OCI-LY1 (cell line): Measurements from ENCODE around the gene TRPM3.
A peak's percentile ranks its signal among the peaks of the same experiment; 100 is the strongest.

Experiments
- EZH2 ChIP-seq: fragments of 200-600 bp; sonication (generic), shearing (Covaris generic); IDR thresholded peaks from 2 replicates; pipeline ENCODE4 v1.8.0; 2017; ENCODE audit warnings: borderline replicate concordance, mixed run types, mild to moderate bottlenecking, antibody characterized with exemption, low read length, moderate library complexity, mixed read lengths
- TF ChIP-seq, protein P1 (sequence below): fragments of 200-600 bp; sonication (generic), shearing (Covaris generic); IDR thresholded peaks from 2 replicates; pipeline ENCODE4 v1.5.1; 2017; ENCODE audit warnings: mild to moderate bottlenecking, antibody characterized with exemption, low read length, moderate library complexity, mixed read lengths

DNA sequence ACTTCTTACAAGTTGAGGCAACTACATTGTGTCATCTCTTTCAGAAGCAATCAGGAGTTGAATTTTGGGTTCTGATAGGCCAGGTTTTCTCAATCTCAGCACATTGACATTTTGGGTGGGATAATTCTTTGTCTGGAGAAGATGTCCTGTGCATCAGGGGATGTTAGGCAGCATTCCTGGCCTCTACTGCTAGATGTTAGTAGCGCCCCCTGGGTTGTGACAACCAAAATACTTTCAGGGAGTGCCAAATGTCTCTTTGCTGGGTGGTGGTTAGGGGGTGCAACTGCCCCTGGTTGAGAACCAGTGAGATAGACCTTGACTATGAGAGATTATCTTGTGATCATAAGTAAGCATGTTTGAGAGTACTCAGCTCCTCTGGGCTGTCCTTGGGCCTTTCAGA lies 542.7 kb downstream of the TRPM3 start:
- TF ChIP-seq, protein P1, sequence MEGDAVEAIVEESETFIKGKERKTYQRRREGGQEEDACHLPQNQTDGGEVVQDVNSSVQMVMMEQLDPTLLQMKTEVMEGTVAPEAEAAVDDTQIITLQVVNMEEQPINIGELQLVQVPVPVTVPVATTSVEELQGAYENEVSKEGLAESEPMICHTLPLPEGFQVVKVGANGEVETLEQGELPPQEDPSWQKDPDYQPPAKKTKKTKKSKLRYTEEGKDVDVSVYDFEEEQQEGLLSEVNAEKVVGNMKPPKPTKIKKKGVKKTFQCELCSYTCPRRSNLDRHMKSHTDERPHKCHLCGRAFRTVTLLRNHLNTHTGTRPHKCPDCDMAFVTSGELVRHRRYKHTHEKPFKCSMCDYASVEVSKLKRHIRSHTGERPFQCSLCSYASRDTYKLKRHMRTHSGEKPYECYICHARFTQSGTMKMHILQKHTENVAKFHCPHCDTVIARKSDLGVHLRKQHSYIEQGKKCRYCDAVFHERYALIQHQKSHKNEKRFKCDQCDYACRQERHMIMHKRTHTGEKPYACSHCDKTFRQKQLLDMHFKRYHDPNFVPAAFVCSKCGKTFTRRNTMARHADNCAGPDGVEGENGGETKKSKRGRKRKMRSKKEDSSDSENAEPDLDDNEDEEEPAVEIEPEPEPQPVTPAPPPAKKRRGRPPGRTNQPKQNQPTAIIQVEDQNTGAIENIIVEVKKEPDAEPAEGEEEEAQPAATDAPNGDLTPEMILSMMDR = peak; percentile 32; the same call in 1 of the 2 replicates
- TF ChIP-seq EZH2 = no peak
